K562 (cell line): ENCODE results near the gene RPL10A. TPM values are rescaled to one million over a fixed set of nuclear protein-coding genes. Genes with fewer than 3 reads are reported as not detected.

Experiments used
- ARID1B ChIP-seq: fragments of 450-650 bp; IDR thresholded peaks from 2 replicates; pipeline ENCODE4 v1.6.1; 2016; ENCODE audit warnings: antibody characterized with exemption, mild to moderate bottlenecking, inconsistent platforms
- CREM ChIP-seq: IDR thresholded peaks from 2 replicates; pipeline ENCODE4 v1.6.1; 2014; ENCODE audit warnings: antibody characterized with exemption, low read depth
- GTF2F1 ChIP-seq: IDR thresholded peaks from 2 replicates; pipeline ENCODE4 v1.6.1; 2011; ENCODE audit warnings: low read depth, low read length, improper control_type of control experiment
- ILK ChIP-seq: fragments of 450-650 bp; IDR thresholded peaks from 2 replicates; pipeline ENCODE4 v1.6.1; 2016; ENCODE audit warnings: missing genetic modification characterization, low read depth, mild to moderate bottlenecking, missing compliant biosample characterization, moderate library complexity, borderline replicate concordance
- MAFF ChIP-seq: IDR thresholded peaks from 2 replicates; pipeline ENCODE4 v1.6.1; 2012; ENCODE audit warnings: low read length, improper control_type of control experiment
- MEIS2 ChIP-seq: fragments of 450-650 bp; IDR thresholded peaks from 2 replicates; pipeline ENCODE4 v1.6.1; 2014; ENCODE audit warnings: mild to moderate bottlenecking; ENCODE audit not compliant: partially characterized antibody
- NFYB ChIP-seq: IDR thresholded peaks from 2 replicates; pipeline ENCODE4 v1.6.1; 2011; ENCODE audit warnings: mild to moderate bottlenecking, moderate library complexity; ENCODE audit not compliant: insufficient read length; ENCODE audit errors: extremely low read depth
- POLR2B ChIP-seq: fragments of 450-650 bp; IDR thresholded peaks from 2 replicates; pipeline ENCODE4 v1.6.1; 2018; ENCODE audit warnings: low read depth; ENCODE audit not compliant: partially characterized antibody
- RB1 ChIP-seq: fragments of 450-650 bp; IDR thresholded peaks from 2 replicates; pipeline ENCODE4 v1.6.1; 2017; ENCODE audit warnings: low read depth, mild to moderate bottlenecking
- RBBP5 ChIP-seq: fragments of 200-600 bp; sonication (generic); IDR thresholded peaks from 2 replicates; pipeline ENCODE4 v1.6.1; 2012; ENCODE audit warnings: borderline replicate concordance, mild to moderate bottlenecking, low read length, control low read depth, inconsistent platforms; ENCODE audit not compliant: insufficient read depth, poor library complexity, severe bottlenecking
- TEAD4 ChIP-seq, 2 experiments: sonication (generic) in 1 of 2; formaldehyde crosslinking in 1 of 2; IDR thresholded peaks; 2 replicates each; pipeline versions ENCODE4 v1.6.1 to v1.8.0; 2012 to 2022; ENCODE audit warnings: borderline replicate concordance in 1 of 2, inconsistent platforms in 1 of 2, low read length in 1 of 2, mild to moderate bottlenecking in 1 of 2, missing genetic modification reagents in 1 of 2
- THRAP3 ChIP-seq: fragments of 450-650 bp; IDR thresholded peaks from 2 replicates; pipeline ENCODE4 v1.6.1; 2016; ENCODE audit warnings: mild to moderate bottlenecking, inconsistent platforms, borderline replicate concordance
- TRIM24 ChIP-seq, 2 experiments: fragments of 450-650 bp; IDR thresholded peaks; 2 replicates each; pipeline ENCODE4 v1.6.1; 2016
- ZBTB49 ChIP-seq: sonication (generic); formaldehyde crosslinking; IDR thresholded peaks from 2 replicates; pipeline ENCODE4 v1.8.0; 2022; ENCODE audit warnings: missing genetic modification reagents, mild to moderate bottlenecking, borderline replicate concordance
- ZBTB7A ChIP-seq: IDR thresholded peaks from 2 replicates; pipeline ENCODE4 v1.6.1; 2011; ENCODE audit warnings: low read depth, mild to moderate bottlenecking, low read length, moderate library complexity, borderline replicate concordance; ENCODE audit not compliant: control insufficient read depth
- ZKSCAN1 ChIP-seq: fragments of 150-350 bp; IDR thresholded peaks from 2 replicates; pipeline ENCODE4 v1.6.1; 2016; ENCODE audit warnings: low read depth, low read length
- ZNF184 ChIP-seq: sonication (generic); formaldehyde crosslinking; IDR thresholded peaks from 2 replicates; pipeline ENCODE4 v1.5.0; 2020; ENCODE audit warnings: missing genetic modification reagents
- ZNF398 ChIP-seq: fragments of 250-450 bp; sonication (Bioruptor Pico); IDR thresholded peaks from 2 replicates; pipeline ENCODE4 v1.8.0; 2021; ENCODE audit warnings: moderate library complexity, mild to moderate bottlenecking, inconsistent platforms
- ZNF41 ChIP-seq: fragments of 250-450 bp; sonication (Bioruptor Pico); conservative IDR thresholded peaks from 2 replicates; pipeline ENCODE4 v1.4.0; 2020; ENCODE audit warnings: mild to moderate bottlenecking
- ZNF511 ChIP-seq: sonication (generic); formaldehyde crosslinking; IDR thresholded peaks from 2 replicates; pipeline ENCODE4 v1.8.0; 2022; ENCODE audit warnings: mild to moderate bottlenecking, missing genetic modification reagents
- ZNF57 ChIP-seq: fragments of 450-650 bp; formaldehyde crosslinking; IDR thresholded peaks from 2 replicates; pipeline ENCODE4 v1.4.0; 2020; ENCODE audit warnings: mild to moderate bottlenecking, moderate library complexity
- ZNF717 ChIP-seq: fragments of 250-450 bp; sonication (Bioruptor Pico); IDR thresholded peaks from 2 replicates; pipeline ENCODE4 v1.5.0; 2021
- ZNF76 ChIP-seq: fragments of 250-450 bp; sonication (Bioruptor Pico); IDR thresholded peaks from 2 replicates; pipeline ENCODE4 v1.4.0; 2020; ENCODE audit warnings: mild to moderate bottlenecking, moderate library complexity, borderline replicate concordance
- ZNF766 ChIP-seq: fragments of 200-800 bp; sonication (Bioruptor generic); conservative IDR thresholded peaks from 2 replicates; pipeline ENCODE4 v1.6.1; 2016; ENCODE audit warnings: missing genetic modification characterization, missing compliant biosample characterization
- ZSCAN32 ChIP-seq: fragments of 450-650 bp; formaldehyde crosslinking; IDR thresholded peaks from 2 replicates; pipeline ENCODE4 v1.4.0; 2020; ENCODE audit warnings: mild to moderate bottlenecking, moderate library complexity
- polyA plus RNA-seq, 8 experiments: library from polyadenylated mRNA; depleted of rRNA in 4 of 8; stranded (reverse) in 5 of 8; unstranded in 3 of 8; fragments of >200 nt; fragmentation: Nextera tagmentation in 2 of 8; fragmentation: Illumina TruSeq in 1 of 8; extraction: Ambion mirVana in 2 of 8; extraction: Trizol in 1 of 8; gene quantifications; 2 replicates each; pipeline versions ENCODE4 v1.2.1 to v1.2.3, GENCODE V29; 2011 to 2014; ENCODE audit warnings: inconsistent platforms in 1 of 8, missing spikeins in 1 of 8
- total RNA-seq, 7 experiments: library from RNA; depleted of rRNA in 6 of 7; stranded (reverse); fragments of >200 nt in 6 of 7; fragmentation: Illumina TruSeq in 2 of 7; extraction: Trizol in 2 of 7; gene quantifications; 2 replicates each; pipeline versions ENCODE4 v1.2.1 to v1.2.3, GENCODE V29; 2011 to 2021; ENCODE audit warnings: low replicate concordance in 1 of 7

Gene RPL10A
- total and polyA plus RNA-seq, 9 of the 15 experiments (the other 6 are each of a cell fraction or from before 2014, with no cell fraction given), result 1,589 to 3,237 (median 2,116) TPM

GRCh38 chr6:35489995-35490791 lies 22.0 kb downstream of the RPL10A start (continued):
- TF ChIP-seq RB1 (no peak), ARID1B (no peak; the same call in 1 of the 2 replicates), CREM (peak; percentile 89), ZSCAN32 (CRISPR knock-in tag) (no peak), ZNF766 (peak; percentile 71; the same call in 1 of the 2 replicates), ZKSCAN1 (no peak), ILK (tag) (no peak), POLR2B (no peak), TEAD4 (IDR thresholded peaks at IDR 0.05; ENCODE audit: low read length) (no peak), TEAD4 (CRISPR knock-in tag; IDR thresholded peaks at IDR 0.05; ENCODE audit: borderline replicate concordance) (no peak), ZBTB49 (CRISPR knock-in tag) (no peak), ZNF511 (no peak), MAFF (no peak), MEIS2 (no peak), NFYB (no peak), ZNF398 (no peak), GTF2F1 (no peak), THRAP3 (no peak), ZNF76 (CRISPR knock-in tag) (no peak), ZNF184 (CRISPR knock-in tag) (no peak), ZNF57 (CRISPR knock-in tag) (no peak), ZBTB7A (peak; percentile 20; the same call in 1 of the 2 replicates), RBBP5 (no peak), ZNF41 (CRISPR knock-in tag) (no peak), TRIM24 (IDR thresholded peaks at IDR 0.05) (no peak), ZNF717 (CRISPR knock-in tag) (no peak)
